Stimulated activated CD4-positive, alpha-beta T cell treated with anti-CD3 and anti-CD28 coated beads, TNF-alpha, amount 100 ng/mL, for 1 hour (primary cell): ENCODE data around the gene RAB6A.
"Not testable (repeated sequence)": the region's sequence is repeated elsewhere in the genome, so short reads cannot be mapped to it uniquely, and the experiment has no call there.

Experiments used
- DNase-seq, 3 donors: peaks; one replicate each; pipeline ENCODE4 v3.0.0-alpha.2; 2020; ENCODE audit warnings: low read depth in 3 of 3, low spot score in 1 of 3

Gene RAB6A

DNA sequence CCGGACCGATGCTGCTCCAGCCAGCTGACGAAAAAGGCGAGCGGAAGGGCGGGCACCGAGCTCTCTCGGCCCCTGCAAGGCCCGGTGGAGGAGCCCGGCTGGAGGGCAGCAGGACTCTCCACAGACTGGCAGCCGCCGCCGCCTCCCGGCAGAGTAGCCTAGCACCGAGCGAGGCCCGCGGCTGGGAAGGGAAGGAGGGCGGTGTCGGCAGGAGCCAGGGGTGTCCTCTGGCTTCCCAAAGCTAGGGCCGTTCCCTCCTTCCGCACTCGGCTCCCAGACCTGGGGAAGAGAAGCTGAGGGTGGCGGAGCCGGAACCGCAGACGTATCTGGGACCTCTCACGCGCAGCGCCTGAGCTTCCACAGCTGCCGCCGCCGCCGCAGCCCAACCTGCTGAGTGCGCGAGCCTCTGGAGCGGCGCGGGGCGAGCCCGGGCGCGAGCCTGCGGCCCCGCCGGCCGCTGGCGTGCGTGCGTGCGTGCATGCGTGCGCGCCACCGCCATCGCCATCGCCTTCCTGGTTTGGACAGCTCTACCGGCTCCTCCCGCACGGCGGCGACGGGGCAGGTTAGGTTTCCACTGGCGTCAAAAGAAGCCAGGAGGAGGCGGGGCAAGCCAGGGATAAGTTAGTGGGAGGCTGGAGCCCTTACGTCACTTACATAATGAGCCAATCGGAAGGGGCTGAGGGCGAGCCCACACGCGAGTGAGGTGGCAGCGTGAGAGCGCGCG is at the start of gene RAB6A:
TSS of gene RAB6A (minus strand) at position 396 of the 724 bp plus-strand sequence. CDS start 439 bp downstream, outside the sequence.
- DNase-seq = peak; percentile 96 to 99 (median 99)

DNA sequence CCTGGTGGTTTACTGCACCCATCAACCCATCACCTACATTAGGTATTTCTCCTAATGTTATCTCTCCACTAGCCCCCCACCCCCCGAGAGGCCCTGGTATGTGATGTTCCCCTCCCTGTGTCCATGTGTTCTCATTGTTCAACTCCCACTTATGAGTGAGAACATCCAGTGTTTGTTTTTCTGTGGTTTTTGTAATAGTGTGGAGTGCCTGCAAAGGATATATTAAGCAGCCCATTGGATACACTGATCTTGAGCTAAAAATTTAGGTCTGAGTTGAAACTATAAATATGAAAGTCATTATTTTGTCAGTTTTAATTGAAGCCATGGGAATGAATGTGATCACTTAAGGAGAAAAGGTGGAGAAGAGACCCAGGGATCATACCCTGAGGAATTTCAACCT is 49.8 kb upstream of the RAB6A start:
- DNase-seq = no peak

GRCh38 chr11:73808052-73808451 is 47.2 kb upstream of the RAB6A start:
- no peak for DNase-seq

- DNase-seq = no peak
These were observed 43.8 kb upstream of the RAB6A start for GRCh38 chr11:73804712-73805111.

GRCh38 chr11:73801136-73801535 is 40.3 kb upstream of the RAB6A start:
- no peak for DNase-seq

DNA sequence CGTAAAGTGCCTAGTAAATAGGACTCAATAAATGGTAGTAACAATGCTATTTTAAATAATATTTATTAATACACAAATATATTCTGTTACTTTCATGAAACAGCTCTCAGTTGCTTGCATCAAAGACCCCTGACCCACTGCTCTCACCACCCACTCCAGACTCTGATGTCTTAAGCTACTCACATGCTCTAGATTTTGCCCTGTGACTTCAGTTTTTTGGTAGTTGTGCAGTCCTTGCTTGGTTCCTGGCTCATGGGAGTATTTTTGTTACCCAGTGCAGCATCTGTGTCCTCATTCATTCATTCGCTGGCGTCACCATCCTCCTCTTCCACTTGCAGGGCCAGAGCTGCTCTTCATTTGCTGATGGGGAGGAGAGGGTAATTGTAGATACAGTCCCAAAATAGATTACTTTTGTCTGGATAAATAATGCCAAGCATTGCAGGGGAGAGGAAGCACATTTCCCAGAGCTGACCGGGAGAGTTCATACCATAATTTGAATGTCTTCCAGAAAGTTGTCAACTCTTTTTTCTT is 39.5 kb upstream of the RAB6A start:
- no peak for DNase-seq

- no peak for DNase-seq
These were observed 36.6 kb upstream of the RAB6A start for GRCh38 chr11:73797457-73797856.

GRCh38 chr11:73795925-73796632 is 35.2 kb upstream of the RAB6A start:
- no peak for DNase-seq

- no peak for DNase-seq
These were observed 31.7 kb upstream of the RAB6A start for GRCh38 chr11:73792584-73792983.

DNA sequence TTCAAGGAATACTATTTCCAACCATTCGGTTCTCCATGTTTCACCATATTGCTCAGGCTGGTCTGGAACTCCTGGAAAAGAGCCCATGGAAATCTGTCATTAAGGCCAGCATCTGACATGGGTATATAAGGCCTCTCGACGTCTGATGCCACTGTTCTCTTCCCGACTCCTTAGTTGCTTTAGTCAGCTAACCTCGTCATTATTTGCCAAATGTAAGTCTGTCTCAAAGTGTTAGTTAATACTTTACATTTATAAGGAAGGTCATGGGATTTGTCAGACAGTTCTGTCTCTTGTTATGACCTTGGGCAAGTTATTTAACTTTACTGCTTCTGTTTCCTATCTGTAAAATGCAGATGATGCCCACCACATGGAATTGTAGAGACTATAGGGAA is 28.4 kb upstream of the RAB6A start:
- DNase-seq = no peak

GRCh38 chr11:73787643-73788558 is 27.0 kb upstream of the RAB6A start, which contains the start of gene MRPL48:
TSS of gene MRPL48 (plus strand) at chr11:73787874. CDS start at chr11:73787972, 98 bp downstream.
- DNase-seq = peak; percentile 59 to 75 (median 70)

GRCh38 chr11:73787051-73787642 is 26.3 kb upstream of the RAB6A start:
- no peak for DNase-seq

DNA sequence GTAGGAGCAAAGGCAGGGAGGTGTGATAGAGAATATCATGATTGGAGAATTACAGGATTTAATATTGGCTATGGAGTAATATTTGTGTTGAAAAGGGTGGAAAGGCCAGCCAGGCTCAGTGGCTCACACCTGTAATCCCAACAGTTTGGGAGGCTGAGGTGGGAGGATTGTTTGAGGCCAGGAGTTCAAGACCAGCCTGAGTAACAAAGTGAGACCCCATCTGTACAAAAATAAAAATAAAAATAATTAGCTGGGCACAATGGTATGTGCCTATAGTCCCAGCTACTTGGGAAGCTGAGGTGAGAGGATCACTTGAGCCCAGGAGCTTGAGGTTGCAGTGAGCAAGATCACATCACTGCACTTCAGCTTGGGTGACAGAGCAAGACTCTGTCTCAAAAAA is 24.6 kb upstream of the RAB6A start:
- DNase-seq = not testable (repeated sequence)

DNA sequence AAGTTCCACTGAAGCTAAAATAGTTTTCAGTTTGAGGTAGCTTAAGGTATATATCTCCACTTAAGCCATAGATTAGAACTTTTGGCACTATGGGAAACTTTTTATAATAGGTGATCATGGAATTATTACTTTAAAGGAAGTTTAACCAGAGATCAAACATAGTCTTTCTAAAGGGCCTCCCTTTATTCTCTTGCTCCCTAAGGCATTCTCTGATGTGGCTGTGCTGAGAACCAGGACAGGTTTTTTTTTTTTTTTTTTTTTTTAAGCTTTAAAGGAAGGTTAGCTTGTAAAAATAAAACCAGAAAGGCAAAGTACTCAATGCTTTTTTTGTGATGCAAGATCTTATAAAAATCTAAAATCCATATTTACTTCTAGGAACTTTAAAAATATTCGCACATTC is 23.9 kb upstream of the RAB6A start:
- no peak for DNase-seq

DNA sequence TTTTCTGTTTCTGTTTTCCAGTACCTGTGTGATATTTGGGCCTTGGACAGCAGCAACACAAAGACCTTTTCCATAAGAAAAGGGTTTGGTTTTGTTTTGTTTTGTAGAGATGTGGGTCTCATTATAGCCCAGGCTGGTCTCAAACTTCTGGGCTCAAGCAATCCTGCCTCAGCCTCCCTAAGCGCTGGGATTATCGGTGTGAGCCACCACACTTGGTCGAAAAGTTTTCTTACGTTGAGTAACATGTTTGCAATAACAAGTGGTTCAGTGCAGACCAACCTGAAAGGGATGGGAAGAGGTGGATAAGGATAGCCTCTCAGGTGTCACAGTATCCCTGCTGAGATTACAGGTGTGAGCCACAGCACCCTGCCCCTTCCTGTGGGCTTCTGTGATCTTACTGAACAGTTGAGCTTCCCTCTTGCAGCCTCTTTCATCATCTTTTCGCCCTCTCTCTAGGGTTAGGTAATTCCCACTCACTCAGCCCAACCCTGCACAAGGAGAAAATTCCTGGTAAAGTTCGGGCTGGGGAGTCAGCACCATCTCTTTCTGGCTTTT is 23.3 kb upstream of the RAB6A start:
- no peak for DNase-seq

DNA sequence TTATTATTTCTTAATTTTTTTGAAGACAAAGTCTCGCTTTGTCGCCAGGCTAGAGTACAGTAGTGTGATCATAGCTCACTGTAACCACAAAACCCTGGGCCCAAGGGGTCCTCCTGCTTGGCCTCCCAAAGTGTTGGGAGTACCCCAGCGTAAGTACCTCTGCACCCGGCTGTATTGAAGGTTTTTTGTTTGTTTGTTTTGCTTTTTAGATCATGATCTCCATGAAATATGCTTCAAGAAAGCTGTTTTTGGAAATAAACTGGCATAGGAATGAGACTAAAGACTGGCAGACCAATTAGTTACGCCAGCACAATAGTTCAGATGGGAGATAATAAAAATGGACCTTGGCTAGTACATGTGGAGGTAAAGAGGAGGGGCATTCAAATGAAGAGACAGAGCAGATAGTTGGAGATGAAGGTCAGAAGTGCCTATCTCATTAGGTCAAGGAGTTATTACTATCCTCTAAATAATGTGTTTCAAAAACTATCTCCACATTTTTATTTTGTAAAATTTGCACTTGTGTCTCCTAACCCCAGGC is 22.7 kb upstream of the RAB6A start:
- DNase-seq = no peak

- DNase-seq = no peak
These were observed 20.4 kb upstream of the RAB6A start for GRCh38 chr11:73781303-73781702.

DNA sequence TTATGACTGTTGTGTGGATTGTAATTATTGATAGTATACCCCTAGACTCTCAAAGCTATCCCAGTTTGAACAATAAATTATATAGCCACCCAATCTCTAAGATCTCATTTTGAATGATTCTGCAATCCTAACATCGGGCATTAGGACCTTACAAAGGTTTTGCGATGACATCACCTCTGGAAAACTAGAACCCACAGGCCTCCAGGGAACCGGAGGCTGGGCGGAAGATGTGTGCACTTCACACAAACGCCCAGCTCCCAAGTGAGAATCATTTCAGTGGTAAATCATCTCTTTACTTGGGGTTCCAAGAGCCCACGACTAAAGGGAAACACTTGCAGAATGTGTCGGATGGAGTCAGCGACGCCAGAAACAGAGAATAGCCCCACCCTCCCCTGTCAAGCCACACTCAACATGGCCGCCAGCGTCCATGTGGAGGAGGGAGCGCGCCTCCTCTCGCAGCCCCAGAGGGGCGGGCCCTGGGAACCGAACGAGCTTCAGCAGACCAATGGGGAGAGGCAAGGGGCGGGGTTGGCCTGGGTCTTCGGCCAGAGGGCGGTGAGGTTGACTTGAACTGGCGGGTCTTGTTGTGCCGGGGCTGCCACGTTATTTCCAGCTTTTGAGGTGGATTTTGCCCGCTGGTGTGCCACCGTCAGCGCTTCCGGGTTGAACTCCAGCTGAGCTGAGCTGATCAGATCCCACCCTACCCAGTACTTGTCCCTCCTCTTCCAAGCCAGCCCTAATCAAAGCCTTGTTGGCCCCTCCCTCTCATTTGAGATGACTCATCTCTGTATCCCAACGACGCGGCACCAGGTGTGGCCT is 18.4 kb upstream of the RAB6A start:
- peak; percentile 92 to 94 (median 93) for DNase-seq

DNA sequence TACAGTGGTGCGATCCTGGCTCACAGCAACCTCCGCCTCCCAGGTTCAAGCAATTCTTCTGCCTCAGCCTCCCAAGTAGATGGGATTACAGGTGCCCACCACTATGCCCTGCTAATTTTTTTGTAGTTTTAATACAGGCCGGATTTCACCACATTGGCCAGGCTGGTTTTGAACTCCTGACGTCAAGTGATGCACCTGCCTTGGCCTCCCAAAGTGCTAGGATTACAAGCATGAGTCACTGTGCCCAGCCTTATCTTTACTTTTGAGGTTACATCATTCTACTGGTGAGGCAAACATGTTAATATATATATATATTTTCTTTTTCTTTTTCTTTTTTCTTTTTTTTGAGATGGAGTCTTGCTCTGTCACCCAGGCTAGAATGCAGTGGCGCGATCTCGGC is 9.9 kb upstream of the RAB6A start:
- not testable (repeated sequence) for DNase-seq
